ENCODE data around the gene ZMYND15. TPM values are rescaled to one million over a fixed set of nuclear protein-coding genes. Genes with fewer than 3 reads are reported as not detected.
A peak's percentile ranks its signal among the peaks of the same experiment; 100 is the strongest.

ZMYND15 gene
- polyA plus RNA-seq, 2 of the 4 experiments (the other 2 are of a cell fraction): 0.16 to 0.19 TPM

- no peak for TF ChIP-seq RFX5 (IDR thresholded peaks at IDR 0.05)
These were observed 24.4 kb upstream of the ZMYND15 start (continued) for GRCh38 chr17:4715063-4715744.

- TF ChIP-seq POLR2A (IDR thresholded peaks at IDR 0.05; ENCODE audit: low read length) (no peak), FOXS1 (CRISPR knock-in tag; IDR thresholded peaks at IDR 0.05) (no peak), SREBF2 (IDR thresholded peaks at IDR 0.05) (no peak), USF2 (IDR thresholded peaks at IDR 0.05) (no peak), HOXB5 (CRISPR knock-in tag; IDR thresholded peaks at IDR 0.05) (no peak), GATA3 (IDR thresholded peaks at IDR 0.05; ENCODE audit: borderline replicate concordance) (no peak), MYC (IDR thresholded peaks at IDR 0.05; ENCODE audit: borderline replicate concordance, low read length) (no peak), CHD2 (IDR thresholded peaks at IDR 0.05; ENCODE audit: low read length, partially characterized antibody) (no peak), RAD21 (conservative IDR thresholded peaks at IDR 0.05 in 1 of 2, IDR thresholded peaks at IDR 0.05 in 1 of 2) (no peak), HEYL (CRISPR knock-in tag; IDR thresholded peaks at IDR 0.05) (no peak), HOXA7 (CRISPR knock-in tag; IDR thresholded peaks at IDR 0.05) (no peak), EHMT2 (IDR thresholded peaks at IDR 0.05; ENCODE audit: low read depth) (no peak), NFE2L2 (conservative IDR thresholded peaks at IDR 0.05; ENCODE audit: low read length) (no peak), ATOH8 (CRISPR knock-in tag; IDR thresholded peaks at IDR 0.05; ENCODE audit: low read depth) (no peak), JUN (IDR thresholded peaks at IDR 0.05) (no peak), KDM5A (IDR thresholded peaks at IDR 0.05) (no peak), MAX (IDR thresholded peaks at IDR 0.05) (no peak), CHD4 (IDR thresholded peaks at IDR 0.05; ENCODE audit: borderline replicate concordance) (no peak), PBX3 (IDR thresholded peaks at IDR 0.05) (no peak), NPAS2 (CRISPR knock-in tag; IDR thresholded peaks at IDR 0.05; ENCODE audit: borderline replicate concordance) (no peak)
- ChIA-PET POLR2A (no interaction called here), CTCF (interaction anchor here (0.6 to 9.1 kb wide), 3 partner anchors 72 to 320 kb away, joined by 4 to 108 read pairs (median 4); partner anchors contain the start of genes GLTPD2 and VMO1)
- no peaks in the 10 kb centered on the region for H3K9me3 ChIP-seq
- H3K4me2 ChIP-seq: no peak overlapping the region
- H3K4me3 ChIP-seq: no peak overlapping the region
- FAIRE-seq: no peak
- H3K27ac ChIP-seq: no peak overlapping the region
- H3K4me1 ChIP-seq: peaks cover 53% of the 10 kb centered on the region
- ATAC-seq: no peak
- no peak for DNase-seq (ENCODE audit: low read depth in 1 of 2, low spot score in 1 of 2)
- WGBS (ENCODE audit: missing lambda C conversion rate): 97% methylated on average over 9 of the region's 10 CpGs
These were observed 23.6 kb upstream of the ZMYND15 start for GRCh38 chr17:4716081-4716480.

GRCh38 chr17:4717791-4718190 is 21.8 kb upstream of the ZMYND15 start:
- no peak for FAIRE-seq
- no peak for ATAC-seq
- CTCF ChIA-PET: interaction anchor here (5.4 to 6.0 kb wide), 2 partner anchors 13 to 71 kb away, joined by 33 to 41 read pairs; partner anchors contain the start of genes GLTPD2 and MED11
- TF ChIP-seq CHD2 (IDR thresholded peaks at IDR 0.05; ENCODE audit: low read length, partially characterized antibody) (no peak), FOSL2 (IDR thresholded peaks at IDR 0.05) (no peak), FOSL2 (CRISPR knock-in tag; IDR thresholded peaks at IDR 0.05) (no peak), FOSB (CRISPR knock-in tag; IDR thresholded peaks at IDR 0.05) (no peak), CHD4 (IDR thresholded peaks at IDR 0.05; ENCODE audit: borderline replicate concordance) (no peak), TFCP2L1 (CRISPR knock-in tag; IDR thresholded peaks at IDR 0.05) (no peak)
- Histone ChIP-seq H3K4me1 (peaks cover 52% of the 10 kb centered on the region), H3K9me3 (no peaks in the 10 kb centered on the region), H3K27ac (peak overlapping the region; percentile 15 to 85; a peak in 4 of 6 replicates), H3K4me3 (no peak overlapping the region), H3K4me2 (no peak overlapping the region)
- POLR2A ChIA-PET: no interaction called here
- no peak for DNase-seq (ENCODE audit: low read depth in 1 of 2, low spot score in 1 of 2)
- WGBS (ENCODE audit: missing lambda C conversion rate): 88% methylated on average over 17 of the region's 17 CpGs

All from A549 (cell line).